IMR-90 (cell line): ENCODE measurements around the gene KRT37. TPM values are rescaled to one million over a fixed set of nuclear protein-coding genes. Genes with fewer than 3 reads are reported as not detected.
A peak's percentile ranks its signal among the peaks of the same experiment; 100 is the strongest.

Experiments
- ATAC-seq: fragments of 200-7000 bp; cut with Tn5 transposase; 2 replicates; pipeline ENCODE4 v1.9.1; 2020; ENCODE audit warnings: low read depth, mild to moderate bottlenecking, moderate library complexity
- BruUV-seq: library from RNA; stranded (reverse); fragments of 400-500 nt; replicated peaks from 2 replicates; lab custom pipeline; 2021; lab: Mats Ljungman, UMichigan
- CTCF ChIA-PET: fragments of 300-600 bp; formaldehyde crosslinking; extraction: SDS; loops from one replicate; lab custom pipeline; 2021; ENCODE audit warnings: antibody characterized with exemption; lab: Yijun Ruan, JAX
- POLR2A ChIA-PET: fragments of 300-600 bp; sonication (Branson Sonifier 250); formaldehyde crosslinking; loops from one replicate; lab custom pipeline; 2022; ENCODE audit warnings: antibody characterized with exemption; ENCODE audit not compliant: unreplicated experiment; lab: Charles Lee
- DNase-seq: peaks from one replicate; pipeline ENCODE4 v3.0.0; 2013
- H2AFZ ChIP-seq: replicated peaks from 2 replicates; pipeline ENCODE3; 2013; ENCODE audit warnings: low read length, mild to moderate bottlenecking; ENCODE audit not compliant: poor library complexity
- H2AK5ac ChIP-seq: 2 replicates; pipeline ENCODE4 v1.6.1; 2013; ENCODE audit warnings: low read depth, low read length, inconsistent platforms
- H2AK9ac ChIP-seq: replicated peaks from 2 replicates; pipeline ENCODE3; 2013; ENCODE audit warnings: mild to moderate bottlenecking, low read depth, low read length, moderate library complexity; ENCODE audit not compliant: poor library complexity
- H2BK120ac ChIP-seq: 2 replicates; pipeline ENCODE4 v1.6.1; 2013; ENCODE audit warnings: low read depth, low read length, inconsistent platforms
- H2BK15ac ChIP-seq: 3 replicates; pipeline ENCODE4 v1.6.1; 2013; ENCODE audit warnings: low read depth, low read length, inconsistent platforms
- H2BK20ac ChIP-seq: 2 replicates; pipeline ENCODE4 v1.6.1; 2013; ENCODE audit warnings: low read depth, mild to moderate bottlenecking, inconsistent platforms, low read length, moderate library complexity
- H2BK5ac ChIP-seq: 2 replicates; pipeline ENCODE4 v1.6.1; 2013; ENCODE audit warnings: mild to moderate bottlenecking, low read depth, low read length, inconsistent platforms; ENCODE audit not compliant: poor library complexity, severe bottlenecking
- H3K14ac ChIP-seq: replicated peaks from 2 replicates; pipeline ENCODE4 v1.6.1; 2013; ENCODE audit warnings: low read depth, low read length, inconsistent platforms
- H3K18ac ChIP-seq: 2 replicates; pipeline ENCODE4 v1.6.1; 2013; ENCODE audit warnings: low read depth, low read length, control low read depth
- H3K23ac ChIP-seq: 2 replicates; pipeline ENCODE4 v1.6.1; 2013; ENCODE audit warnings: low read depth, low read length, inconsistent platforms
- H3K27ac ChIP-seq: 2 replicates; pipeline ENCODE4 v1.5.1; 2013; ENCODE audit warnings: mild to moderate bottlenecking, control low read depth, low read length; ENCODE audit not compliant: insufficient read depth
- H3K27me3 ChIP-seq: 2 replicates; pipeline ENCODE4 v1.6.1; 2013; ENCODE audit warnings: low read length; ENCODE audit not compliant: control insufficient read depth, insufficient read depth
- H3K36me3 ChIP-seq: 2 replicates; pipeline ENCODE4 v1.6.1; 2013; ENCODE audit warnings: low read length, mixed read lengths; ENCODE audit not compliant: control insufficient read depth, insufficient read depth
- H3K4ac ChIP-seq: 2 replicates; pipeline ENCODE4 v1.6.1; 2013; ENCODE audit warnings: low read depth, low read length, inconsistent platforms
- H3K4me1 ChIP-seq: 2 replicates; pipeline ENCODE4 v1.6.1; 2013; ENCODE audit warnings: low read length, mixed read lengths; ENCODE audit not compliant: control insufficient read depth, insufficient read depth
- H3K4me2 ChIP-seq: 2 replicates; pipeline ENCODE4 v1.6.1; 2013; ENCODE audit warnings: low read depth, mild to moderate bottlenecking, control low read depth, low read length, moderate library complexity
- H3K4me3 ChIP-seq: 2 replicates; pipeline ENCODE4 v1.5.1; 2013; ENCODE audit warnings: low read depth, mild to moderate bottlenecking, control low read depth, low read length, moderate library complexity; ENCODE audit not compliant: insufficient read depth
- H3K56ac ChIP-seq: 2 replicates; pipeline ENCODE4 v1.6.1; 2013; ENCODE audit warnings: low read length, inconsistent platforms; ENCODE audit not compliant: insufficient read depth; ENCODE audit errors: extremely low read depth
- H3K79me1 ChIP-seq, 2 experiments: 2 replicates each; pipeline ENCODE4 v1.6.1; 2013; ENCODE audit warnings: low read length in 2 of 2, inconsistent platforms in 1 of 2, low read depth in 1 of 2
- H3K9ac ChIP-seq: 2 replicates; pipeline ENCODE4 v1.6.1; 2013; ENCODE audit warnings: low read depth, low read length, control low read depth
- H3K9me1 ChIP-seq: 2 replicates; pipeline ENCODE4 v1.6.1; 2013; ENCODE audit warnings: low read length, inconsistent platforms; ENCODE audit not compliant: insufficient read depth
- H3K9me3 ChIP-seq: 2 replicates; pipeline ENCODE4 v1.6.1; 2013; ENCODE audit warnings: low read length; ENCODE audit not compliant: control insufficient read depth, insufficient read depth
- H4K20me1 ChIP-seq: 2 replicates; pipeline ENCODE4 v1.6.1; 2013; ENCODE audit warnings: low read length, inconsistent platforms; ENCODE audit not compliant: insufficient read depth
- H4K5ac ChIP-seq: 2 replicates; pipeline ENCODE4 v1.6.1; 2013; ENCODE audit warnings: mild to moderate bottlenecking, low read depth, low read length, control low read depth
- H4K8ac ChIP-seq, 2 experiments: 2 replicates each; pipeline ENCODE4 v1.6.1; 2013; ENCODE audit warnings: low read depth in 2 of 2, low read length in 2 of 2, control low read depth in 1 of 2, inconsistent platforms in 1 of 2
- H4K91ac ChIP-seq: 2 replicates; pipeline ENCODE4 v1.6.1; 2013; ENCODE audit warnings: low read depth, low read length, inconsistent platforms; ENCODE audit not compliant: insufficient read depth
- BHLHE40 ChIP-seq: fragments of 150-350 bp; IDR thresholded peaks from 2 replicates; pipeline ENCODE4 v1.6.1; 2016; ENCODE audit warnings: mild to moderate bottlenecking, low read depth, low read length
- CTCF ChIP-seq: conservative IDR thresholded peaks from 2 replicates; pipeline ENCODE4 v1.5.1; 2012; ENCODE audit warnings: mild to moderate bottlenecking, low read depth, low read length, improper control_type of control experiment
- FOS ChIP-seq: fragments of 150-350 bp; IDR thresholded peaks from 2 replicates; pipeline ENCODE4 v1.6.1; 2016; ENCODE audit warnings: low read depth, low read length
- MAFK ChIP-seq: IDR thresholded peaks from 2 replicates; pipeline ENCODE4 v1.6.1; 2012; ENCODE audit warnings: low read depth, low read length, improper control_type of control experiment
- MAZ ChIP-seq: IDR thresholded peaks from 2 replicates; pipeline ENCODE4 v1.6.1; 2012; ENCODE audit warnings: low read depth, mild to moderate bottlenecking, low read length, improper control_type of control experiment, moderate library complexity, borderline replicate concordance
- WGBS, 2 experiments: methylation state at CpG; one replicate each; pipeline versions ENCODE4 v1.1.5 to v1.1.7; 2013; ENCODE audit warnings: missing lambda C conversion rate in 2 of 2; ENCODE audit not compliant: insufficient read length in 1 of 2; ENCODE audit errors: extremely low coverage in 2 of 2; 5-methylcytosine and 5-hydroxymethylcytosine counted together
- dilution Hi-C: fragments of 300-500 bp; cut with HindIII; formaldehyde crosslinking; loops from one replicate; pipeline ENCODE4 v1.14.3; 2018; ENCODE audit warnings: low sequenced_read_pairs; ENCODE audit not compliant: unreplicated experiment
- in situ Hi-C: fragments of 300-500 bp; cut with MboI; formaldehyde crosslinking; loops from 3 replicates; pipeline ENCODE4 v1.14.3; 2019; ENCODE audit warnings: low sequenced_read_pairs, inconsistent platforms, mixed read lengths
- intact Hi-C: fragments of 100-400 bp; cut with micrococcal nuclease; formaldehyde crosslinking; loops from 2 replicates; pipeline ENCODE4 v1.10.0; 2022
- polyA plus RNA-seq, 3 experiments: library from polyadenylated mRNA; depleted of rRNA; stranded (reverse); fragments of >200 nt; gene quantifications; 2 replicates each; pipeline ENCODE4 v1.2.3, GENCODE V29; 2012; ENCODE audit warnings: low replicate concordance in 1 of 3
- total RNA-seq: library from RNA; depleted of rRNA; stranded (reverse); fragments of >200 nt; gene quantifications from 2 replicates; pipeline ENCODE4 v1.2.3, GENCODE V29; 2012

Gene KRT37
- total and polyA plus RNA-seq, 2 of the 4 experiments (the other 2 are of a cell fraction): not detected

- in situ Hi-C loops: no loop called here
These were observed 42.6 kb upstream of the KRT37 start, which contains the start of gene KRT32 for GRCh38 chr17:41466988-41467387. Gene KRT32, minus strand, starts transcription at chr17:41467386. Its CDS starts 61 bp downstream, at chr17:41467325.

More at GRCh38 chr17:41466988-41467387, 42.6 kb upstream of the KRT37 start, which contains the start of gene KRT32:
- BruUV-seq: no TSS peak
- ChIA-PET POLR2A (no interaction called here), CTCF (no interaction called here)
- Histone ChIP-seq H2BK15ac (no peak within 1 kb of the TSS), H3K4ac (no peak within 1 kb of the TSS), H2BK120ac (no peak within 1 kb of the TSS), H3K56ac (no peak within 1 kb of the TSS), H3K18ac (no peak within 1 kb of the TSS; the same call in 1 of the 2 replicates), H3K4me2 (no peak within 1 kb of the TSS), H3K9me3 (peaks cover 16% of the 10 kb centered on the region), H2BK5ac (no peak within 1 kb of the TSS), H3K27me3 (peaks cover 24% of the 10 kb centered on the region), H4K91ac (no peak within 1 kb of the TSS), H3K23ac (no peak within 1 kb of the TSS), H3K27ac (no peak within 1 kb of the TSS), H2AFZ (no peak within 1 kb of the TSS), H3K4me3 (no peak within 1 kb of the TSS), H2AK9ac (no peak within 1 kb of the TSS), H4K5ac (no peak within 1 kb of the TSS), H3K14ac (no peak within 1 kb of the TSS), H3K9ac (no peak within 1 kb of the TSS), H3K9me1 (no peaks in the 10 kb centered on the region), H2BK20ac (no peak within 1 kb of the TSS), H3K36me3 (no peaks in the 10 kb centered on the region), H4K20me1 (no peaks in the 10 kb centered on the region; the same call in 1 of the 2 replicates), H3K79me1 (no peaks in the 10 kb centered on the region), H2AK5ac (0 out of 2 replicates have a peak within 1 kb of the TSS, but pooled peaks have one; percentile 1), H3K4me1 (peaks cover 8% of the 10 kb centered on the region), H4K8ac (no peak within 1 kb of the TSS)
- dilution Hi-C loops: no loop called here
- DNase-seq (no peak), ATAC-seq (no peak)
- WGBS, 2 experiments: 100% methylated on average over 1 of the region's 14 CpGs; no CpG with 5 or more reads in 1 of the 2 experiments
- intact Hi-C loops: no loop called here
- no peak for TF ChIP-seq BHLHE40
- TF ChIP-seq CTCF: no peak
- TF ChIP-seq FOS: no peak
- TF ChIP-seq MAFK: no peak
- no peak for TF ChIP-seq MAZ
